Stimulated activated CD8-positive, alpha-beta memory T cell treated with anti-CD3 and anti-CD28 coated beads, Interleukin-4, amount 100 ng/mL, for 48 hours (primary cell): Measurements from ENCODE around the gene BHLHA15.

Experiments
- DNase-seq: peaks from one replicate; pipeline ENCODE4 v3.0.0-alpha.2; 2020

Gene BHLHA15

DNA sequence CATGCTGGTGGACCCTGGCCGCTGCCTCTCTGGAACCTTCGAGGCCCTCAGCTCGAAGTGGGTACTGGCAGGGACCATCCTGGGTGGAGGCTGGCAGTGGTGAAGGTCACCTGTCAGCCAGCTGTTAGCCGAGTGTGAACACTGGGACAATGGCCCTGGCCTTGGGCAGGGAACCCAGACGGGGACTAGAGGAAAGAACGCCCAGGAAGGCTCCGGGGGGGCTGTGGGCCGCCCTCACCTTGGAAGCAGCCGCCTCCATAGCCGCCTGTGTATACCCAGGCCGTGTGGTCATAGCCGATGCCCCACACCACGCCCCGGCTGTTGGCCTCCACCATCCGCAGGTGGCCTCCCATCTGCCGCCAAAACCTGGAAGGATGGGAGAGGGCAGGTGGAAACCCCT lies 17.6 kb downstream of the BHLHA15 start:
- no peak for DNase-seq

- DNase-seq: no peak
Measured at GRCh38 chr7:98229441-98229840, 18.2 kb downstream of the BHLHA15 start.

- DNase-seq: no peak
Measured at GRCh38 chr7:98229991-98230745, 18.9 kb downstream of the BHLHA15 start.

- no peak for DNase-seq
Measured at GRCh38 chr7:98230746-98231471, 19.7 kb downstream of the BHLHA15 start.

DNA sequence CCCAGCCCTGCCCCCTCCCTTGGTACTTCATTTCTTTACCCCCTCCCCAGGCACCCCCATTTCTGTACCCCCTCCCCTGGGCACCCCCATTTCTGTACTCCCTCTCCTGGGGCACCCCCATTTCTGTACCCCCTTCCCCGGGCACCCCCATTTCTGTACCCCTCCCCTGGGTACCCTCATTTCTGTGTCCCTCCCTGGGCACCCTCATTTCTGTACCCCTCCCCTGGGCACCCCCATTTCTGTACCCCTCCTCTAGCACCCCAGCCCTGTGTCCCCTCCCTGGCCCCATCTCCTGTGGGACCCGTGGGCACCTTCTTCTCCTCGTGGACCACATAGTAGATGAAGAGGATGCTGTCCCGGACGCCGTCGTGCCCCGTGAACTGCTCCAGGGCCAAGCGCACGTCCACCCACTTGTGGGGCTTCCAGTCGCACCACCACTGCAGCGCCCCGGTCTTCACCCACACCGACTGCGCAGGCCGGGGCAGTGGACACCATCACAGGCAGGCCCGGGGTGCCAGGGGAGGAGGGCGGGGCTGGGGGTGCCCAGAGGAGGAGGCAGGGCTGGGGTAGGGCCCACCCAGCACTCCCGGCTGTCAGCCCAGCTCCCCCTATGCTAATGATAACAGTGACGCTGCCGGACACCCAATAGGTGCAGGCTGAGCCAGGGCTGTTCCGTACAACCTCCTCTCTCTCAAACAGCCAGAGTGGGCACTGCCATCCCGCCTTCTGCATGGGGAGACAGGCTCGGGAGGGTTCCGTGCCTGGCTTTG lies 20.4 kb downstream of the BHLHA15 start:
- no peak for DNase-seq

- DNase-seq: no peak
Measured at GRCh38 chr7:98232263-98232585, 21.0 kb downstream of the BHLHA15 start.

DNA sequence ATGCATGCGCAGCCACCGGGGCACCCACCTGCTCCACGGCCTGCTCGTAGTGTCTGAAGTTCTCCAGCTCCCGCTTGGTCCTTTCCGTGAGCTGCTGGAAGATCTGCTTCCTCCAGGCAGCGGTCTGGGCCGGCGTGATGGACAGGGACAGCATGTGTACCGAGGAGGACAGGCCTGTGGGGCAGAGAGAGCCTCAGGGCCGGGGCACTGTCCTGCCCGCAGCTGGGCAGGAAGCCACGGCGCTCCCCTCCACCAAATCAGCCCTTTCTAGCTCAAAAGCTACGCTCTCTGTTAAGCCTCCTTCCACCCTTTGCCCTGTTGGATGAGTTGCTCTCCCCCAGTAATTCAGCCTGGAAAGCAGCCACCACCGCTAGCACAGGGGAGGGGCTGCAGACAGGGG lies 21.6 kb downstream of the BHLHA15 start:
- DNase-seq: no peak

GRCh38 chr7:98233219-98234070 lies 22.2 kb downstream of the BHLHA15 start:
- no peak for DNase-seq

DNA sequence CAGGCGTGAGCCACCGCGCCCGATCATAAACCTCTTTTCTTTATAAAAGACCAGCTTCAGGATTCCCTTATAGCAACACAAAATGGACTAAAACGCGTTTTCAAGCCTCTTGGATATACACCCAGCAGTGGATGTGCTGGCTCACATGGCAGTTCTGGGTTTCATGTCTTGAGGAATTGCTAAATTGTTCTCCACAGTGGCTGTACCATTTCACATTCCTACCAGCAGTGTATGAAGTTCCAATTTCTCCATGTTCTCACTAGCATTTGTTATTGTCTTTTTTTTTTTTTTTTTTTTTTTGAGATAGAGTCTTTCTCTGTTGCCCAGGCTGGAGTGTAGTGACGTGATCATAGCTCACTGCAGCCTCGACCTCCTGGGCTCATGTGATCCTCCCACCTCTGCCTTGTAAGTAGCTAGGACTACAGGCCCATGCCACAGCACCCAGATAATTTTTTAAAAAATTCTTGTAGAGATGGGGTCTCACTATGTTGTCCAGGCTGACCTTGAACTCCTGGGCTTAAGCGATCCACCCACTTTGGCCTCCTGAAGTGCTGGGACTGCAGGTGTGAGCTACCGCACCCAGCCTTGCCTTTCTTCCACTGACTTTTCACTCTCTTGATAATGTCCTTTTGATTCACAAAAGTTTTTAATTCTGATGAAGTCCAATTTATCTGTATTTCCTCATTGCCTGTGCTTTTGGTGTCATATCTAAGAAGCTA lies 23.3 kb downstream of the BHLHA15 start:
- DNase-seq: no peak

DNA sequence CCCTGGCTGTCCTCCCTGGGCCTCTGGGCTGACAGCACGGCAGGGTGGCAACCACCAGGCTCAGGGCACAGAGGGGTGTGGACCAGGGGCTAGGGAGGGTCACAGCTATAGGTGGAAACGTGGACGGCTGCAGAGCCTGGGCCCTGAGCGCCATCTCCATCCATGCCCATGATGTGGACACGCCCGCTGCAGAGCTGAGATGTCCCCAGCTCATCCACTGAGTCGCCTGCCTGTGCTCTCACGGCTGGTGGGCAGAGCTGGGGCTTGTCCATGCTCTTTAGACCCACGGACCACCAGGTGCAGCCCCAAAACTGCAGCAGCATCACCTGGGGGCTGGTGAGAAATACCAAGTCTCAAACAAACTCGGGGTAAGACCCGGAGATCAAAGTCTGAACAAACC lies 24.7 kb downstream of the BHLHA15 start:
- DNase-seq: no peak

DNA sequence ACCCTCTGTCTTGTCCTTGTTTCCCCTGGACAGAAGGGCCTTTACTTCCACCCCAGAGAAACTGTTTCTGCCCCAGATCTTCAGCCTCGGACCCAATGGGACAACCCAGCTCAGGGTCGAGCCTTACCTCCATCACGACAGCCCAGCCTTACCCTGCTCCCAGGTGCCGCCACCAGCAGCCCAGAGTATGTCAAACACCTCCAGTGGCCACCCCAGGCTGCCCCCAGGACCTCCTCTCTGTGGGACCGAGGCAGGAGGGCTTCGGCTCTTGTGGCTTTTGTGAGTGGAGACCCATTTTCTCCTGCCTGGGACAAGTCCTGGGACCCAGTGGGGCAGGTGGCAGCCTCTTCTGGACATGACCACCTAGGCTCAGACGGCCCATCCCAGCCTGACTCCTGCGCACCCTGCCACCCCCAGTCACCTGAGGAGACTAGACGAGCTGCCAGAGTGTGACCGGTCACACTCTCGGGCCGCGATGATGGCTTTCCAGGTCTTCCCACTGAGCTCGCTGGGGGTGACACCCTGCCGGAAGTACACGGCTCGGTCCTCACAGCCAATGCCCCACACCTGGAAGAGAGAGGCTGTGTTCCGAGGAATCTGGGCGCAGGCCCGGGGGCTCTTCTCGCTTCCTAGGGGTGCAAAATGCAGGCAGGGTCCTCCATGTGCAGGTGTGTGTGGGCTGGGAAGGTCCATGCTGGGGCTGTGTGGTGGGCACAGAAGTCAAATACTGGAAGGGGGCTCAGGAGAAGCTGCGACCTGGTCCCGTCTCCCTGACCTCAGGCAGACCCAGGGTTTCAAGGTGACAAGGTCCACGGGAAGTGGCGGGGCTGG lies 25.3 kb downstream of the BHLHA15 start:
- DNase-seq: no peak

GRCh38 chr7:98238076-98238475 lies 26.8 kb downstream of the BHLHA15 start:
- no peak for DNase-seq

- DNase-seq: no peak
Measured at GRCh38 chr7:98238976-98239375, 27.7 kb downstream of the BHLHA15 start.

DNA sequence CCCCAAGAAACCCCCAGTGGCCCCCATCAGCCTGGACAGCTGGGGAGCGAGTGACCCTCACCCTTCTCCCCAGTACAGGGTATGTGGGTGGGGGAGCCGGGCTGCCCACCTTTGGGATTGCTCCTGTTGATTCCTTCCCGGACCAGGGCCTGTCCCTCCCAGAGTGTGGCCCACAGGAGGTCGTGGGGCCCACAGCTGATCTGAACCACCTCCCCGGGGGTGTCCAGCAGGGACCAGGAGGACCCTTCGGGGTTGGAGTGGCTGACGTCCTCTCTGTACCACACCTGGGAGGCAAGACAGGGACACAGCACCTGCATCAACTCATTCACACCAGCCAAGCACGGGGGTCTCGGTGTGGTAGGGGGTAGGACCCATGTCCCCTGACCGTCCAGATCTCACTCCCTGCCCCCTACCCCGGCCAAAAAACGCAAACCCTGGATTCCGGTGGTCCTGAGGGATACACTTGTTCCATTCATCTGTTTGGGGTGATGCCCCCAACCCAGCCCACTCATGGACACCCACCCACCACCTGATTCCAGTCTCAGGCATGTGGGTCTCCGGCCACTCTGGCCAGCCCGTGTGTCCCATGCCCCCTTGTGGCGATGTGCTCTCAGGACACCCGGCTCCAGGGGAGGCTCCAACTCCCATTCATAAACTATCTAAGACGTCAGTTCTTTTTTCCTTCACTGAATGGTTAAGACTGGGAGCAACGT lies 29.9 kb downstream of the BHLHA15 start:
- DNase-seq: peak; percentile 57

DNA sequence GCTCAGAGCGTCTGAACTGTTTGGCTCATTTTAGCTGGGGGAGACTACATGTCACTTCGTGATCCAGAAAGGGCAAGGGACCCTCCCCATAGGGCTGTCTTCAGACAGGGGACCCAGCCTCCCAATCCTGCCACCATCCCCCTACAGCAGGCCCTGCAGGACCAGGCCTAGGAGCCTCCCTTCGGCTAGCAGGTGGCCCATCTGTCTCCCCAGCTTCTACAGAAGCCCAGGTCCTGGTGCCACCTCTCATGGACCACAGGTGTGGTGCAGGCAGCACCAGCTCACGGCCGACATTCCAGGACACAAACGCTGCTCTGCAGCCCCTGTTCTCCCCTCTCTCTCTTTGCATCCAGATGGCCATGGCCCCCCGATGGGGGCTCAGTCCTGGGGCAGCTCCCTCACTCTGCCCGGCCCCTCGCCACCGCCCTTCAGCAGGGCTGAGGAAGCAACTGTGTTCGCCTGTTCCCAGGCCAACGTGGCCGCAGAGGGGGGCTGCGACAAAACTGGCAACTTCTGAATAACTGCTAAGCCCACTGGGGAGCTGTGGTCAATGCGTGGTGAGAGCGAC lies 30.5 kb downstream of the BHLHA15 start:
- DNase-seq: no peak

GRCh38 chr7:98242342-98242741 lies 31.1 kb downstream of the BHLHA15 start:
- DNase-seq: no peak

GRCh38 chr7:98242934-98243333 lies 31.7 kb downstream of the BHLHA15 start:
- DNase-seq: no peak

GRCh38 chr7:98244871-98245270 lies 33.6 kb downstream of the BHLHA15 start:
- DNase-seq: no peak

DNA sequence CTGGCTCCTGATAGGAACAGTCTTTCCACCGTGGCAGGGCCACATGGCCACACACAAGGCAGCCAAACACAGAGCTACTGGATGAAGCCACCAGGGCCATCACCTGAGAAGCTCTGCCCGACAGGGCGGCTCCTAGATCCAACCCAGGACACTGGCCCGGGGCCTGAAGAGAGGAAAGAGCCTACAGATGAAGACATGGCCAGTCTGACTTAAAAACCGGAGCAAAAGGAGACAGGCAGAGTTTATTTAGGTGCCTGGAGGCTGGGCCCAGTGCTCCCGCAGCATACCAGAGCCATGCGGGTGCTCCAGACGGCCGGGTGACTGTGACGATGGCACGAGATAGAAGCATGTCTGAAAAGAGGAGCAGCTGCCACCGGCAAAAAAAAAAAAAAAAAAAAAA lies 36.9 kb downstream of the BHLHA15 start:
- no peak for DNase-seq

DNA sequence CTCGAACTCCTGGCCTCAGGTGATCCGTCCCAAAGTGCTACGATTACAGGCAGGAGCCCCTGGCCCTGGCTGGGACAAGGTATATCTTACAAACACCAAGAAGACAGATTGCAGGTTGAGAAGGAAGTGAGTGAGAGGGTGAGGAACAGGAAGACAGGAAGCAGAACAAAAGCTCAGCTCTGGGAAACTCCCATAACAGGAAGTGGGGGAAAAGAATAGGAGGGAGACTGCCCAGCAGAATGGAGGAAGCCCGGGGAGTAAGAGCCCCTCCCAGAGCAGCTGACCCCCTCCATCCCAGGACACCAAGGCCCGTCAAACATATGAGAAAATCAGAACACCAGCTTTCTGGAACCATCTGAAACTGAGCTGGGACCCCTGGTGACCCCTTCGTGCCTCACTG lies 37.9 kb downstream of the BHLHA15 start:
- no peak for DNase-seq
